Subcutaneous adipose tissue (tissue), 4 donors: Measurements from ENCODE around the gene ZNF780B. TPM values are rescaled to one million over a fixed set of nuclear protein-coding genes. Genes with fewer than 3 reads are reported as not detected.

Experiments
- CTCF ChIP-seq: fragments of 450-650 bp; IDR thresholded peaks from one replicate; pipeline ENCODE4 v1.5.1; 2016; ENCODE audit warnings: low read depth, mild to moderate bottlenecking, control low read depth, antibody characterized with exemption, moderate library complexity
- total RNA-seq, 4 donors: library from RNA; depleted of rRNA; stranded (reverse); fragments of >200 nt; gene quantifications; one replicate each; pipeline ENCODE4 v1.1.0, GENCODE V29; 2016

Gene ZNF780B
- total RNA-seq, 4 donors from 2014 or later = 10.0 to 24.3 (median 17.8) TPM

GRCh38 chr19:40070058-40070457, 14.0 kb upstream of the ZNF780B start:
- no peak for TF ChIP-seq CTCF

GRCh38 chr19:40059624-40060023, 3.6 kb upstream of the ZNF780B start:
- TF ChIP-seq CTCF = no peak

DNA sequence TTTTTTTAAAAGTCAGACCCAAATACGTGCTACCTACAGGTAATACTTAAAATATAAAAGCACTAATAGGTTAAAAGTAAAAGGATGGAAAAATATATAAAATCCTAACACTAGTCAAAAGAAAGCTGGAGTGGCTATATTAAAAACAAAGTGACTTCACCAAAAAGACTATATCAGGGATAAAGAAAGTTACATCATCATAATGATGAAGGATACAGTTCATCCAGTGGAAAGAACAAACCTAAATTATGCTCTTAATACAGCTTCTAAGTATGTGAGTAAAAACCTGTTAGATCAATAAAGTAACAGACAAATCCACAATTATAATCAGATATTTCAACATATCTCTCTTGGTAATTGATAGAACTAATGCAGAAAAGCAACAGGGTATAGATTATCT, 1.1 kb upstream of the ZNF780B start:
- no peak for TF ChIP-seq CTCF

- no peak for TF ChIP-seq CTCF
These were observed 474 bp upstream of the ZNF780B start for GRCh38 chr19:40056505-40056904.

DNA sequence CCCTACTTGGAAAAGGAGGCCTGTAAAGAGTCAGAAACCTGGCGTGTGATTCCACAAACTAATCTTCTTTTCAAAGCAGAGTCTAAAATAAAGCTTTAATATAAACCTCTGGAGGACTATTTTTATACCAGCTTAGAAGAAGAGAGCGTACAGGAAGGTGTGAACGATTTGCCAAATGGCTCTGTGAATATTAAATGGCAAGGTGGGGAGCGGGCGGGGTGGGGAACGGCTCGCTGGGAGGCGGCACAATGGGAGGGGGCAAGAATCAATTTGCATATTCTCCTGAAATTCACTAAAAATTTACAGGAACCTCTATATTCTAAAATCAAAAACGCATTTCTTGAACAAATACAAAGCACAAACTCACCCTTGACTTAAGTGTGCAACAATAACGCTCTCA, 982 bp downstream of the ZNF780B start:
- TF ChIP-seq CTCF = no peak

DNA sequence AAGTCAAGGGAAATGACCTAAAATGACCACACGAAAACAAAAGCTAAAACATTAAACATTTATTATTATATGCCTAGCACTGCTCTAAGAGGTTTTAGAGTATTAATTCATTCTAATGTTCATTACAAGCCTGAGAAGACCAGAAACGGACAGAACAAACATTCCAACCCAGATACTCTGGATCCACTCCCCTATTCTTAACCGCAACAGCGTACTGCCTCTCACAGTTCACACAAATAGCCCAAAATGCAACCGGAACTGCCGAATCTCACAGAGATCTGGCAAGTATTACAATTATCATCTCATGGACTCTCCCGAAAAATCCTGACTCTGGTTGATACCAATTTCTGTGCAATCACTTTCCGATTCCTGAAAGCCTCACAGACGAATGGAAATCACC, 1.4 kb downstream of the ZNF780B start:
- no peak for TF ChIP-seq CTCF

- no peak for TF ChIP-seq CTCF
These were observed 2.5 kb downstream of the ZNF780B start for GRCh38 chr19:40053491-40053890.
